Measurements from ENCODE around the gene PTPRM. TPM values are rescaled to one million over a fixed set of nuclear protein-coding genes. Genes with fewer than 3 reads are reported as not detected.

The PTPRM gene
- total RNA-seq, 1 experiment from 2014 or later = 6.2 TPM

DNA sequence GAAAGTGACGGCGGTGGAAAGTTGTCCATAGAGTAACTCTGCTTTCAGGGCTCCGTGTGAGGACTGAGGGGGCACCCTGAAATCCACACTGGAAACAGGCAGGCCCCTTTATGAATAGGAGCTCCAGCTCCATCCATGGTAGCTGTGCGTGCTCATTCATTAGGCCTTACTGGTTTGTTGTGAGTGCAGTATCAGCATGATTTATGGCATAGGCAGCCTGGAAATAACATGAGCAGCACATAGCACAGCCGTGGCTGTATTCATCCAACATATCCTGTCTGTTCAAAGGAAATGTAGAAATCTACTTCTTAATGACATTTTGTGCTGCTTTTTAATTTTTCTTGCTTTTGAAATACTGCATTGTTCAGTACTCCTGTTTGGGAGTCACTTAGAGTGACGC lies 627.3 kb downstream of the PTPRM start:
- H3K23me2 ChIP-seq (ENCODE audit: insufficient read length, low read depth, low read length, poor library complexity, severe bottlenecking) = no peaks in the 10 kb centered on the region
- no peak overlapping the region for H2BK12ac ChIP-seq (ENCODE audit: insufficient read length, low read depth, low read length)
- TF ChIP-seq, protein P1, sequence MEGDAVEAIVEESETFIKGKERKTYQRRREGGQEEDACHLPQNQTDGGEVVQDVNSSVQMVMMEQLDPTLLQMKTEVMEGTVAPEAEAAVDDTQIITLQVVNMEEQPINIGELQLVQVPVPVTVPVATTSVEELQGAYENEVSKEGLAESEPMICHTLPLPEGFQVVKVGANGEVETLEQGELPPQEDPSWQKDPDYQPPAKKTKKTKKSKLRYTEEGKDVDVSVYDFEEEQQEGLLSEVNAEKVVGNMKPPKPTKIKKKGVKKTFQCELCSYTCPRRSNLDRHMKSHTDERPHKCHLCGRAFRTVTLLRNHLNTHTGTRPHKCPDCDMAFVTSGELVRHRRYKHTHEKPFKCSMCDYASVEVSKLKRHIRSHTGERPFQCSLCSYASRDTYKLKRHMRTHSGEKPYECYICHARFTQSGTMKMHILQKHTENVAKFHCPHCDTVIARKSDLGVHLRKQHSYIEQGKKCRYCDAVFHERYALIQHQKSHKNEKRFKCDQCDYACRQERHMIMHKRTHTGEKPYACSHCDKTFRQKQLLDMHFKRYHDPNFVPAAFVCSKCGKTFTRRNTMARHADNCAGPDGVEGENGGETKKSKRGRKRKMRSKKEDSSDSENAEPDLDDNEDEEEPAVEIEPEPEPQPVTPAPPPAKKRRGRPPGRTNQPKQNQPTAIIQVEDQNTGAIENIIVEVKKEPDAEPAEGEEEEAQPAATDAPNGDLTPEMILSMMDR (conservative IDR thresholded peaks at IDR 0.05) = no peak
- no peak overlapping the region for H2BK5ac ChIP-seq (ENCODE audit: insufficient read length, low read length)
- DNase-seq = no peak
- no peak overlapping the region for H3T11ph ChIP-seq (ENCODE audit: low read length)
- no peaks in the 10 kb centered on the region for H3K79me1 ChIP-seq (ENCODE audit: insufficient read depth, low read depth, low read length, poor library complexity, severe bottlenecking)
- no peak overlapping the region for H4K91ac ChIP-seq (ENCODE audit: insufficient read length, low read depth, low read length)
- H4K8ac ChIP-seq (replicated peaks; ENCODE audit: insufficient read length, low read depth, low read length) = no peak overlapping the region
- H3K23ac ChIP-seq (ENCODE audit: insufficient read length, low read depth, low read length) = no peak overlapping the region
- H2BK15ac ChIP-seq (ENCODE audit: low read depth, low read length) = no peak overlapping the region
- no CpG with 5 or more reads among the region's 6 CpGs for WGBS (ENCODE audit: extremely low coverage, insufficient read length, low lambda C conversion rate)
- no peak overlapping the region for H3K14ac ChIP-seq (ENCODE audit: insufficient read depth, low read length)
- H3K9me3 Mint-ChIP-seq = no peaks in the 10 kb centered on the region
- H3K4ac ChIP-seq (ENCODE audit: low read depth, low read length) = no peak overlapping the region
- H3K56ac ChIP-seq (ENCODE audit: insufficient read length, low read depth, low read length) = no peak overlapping the region
- no peak overlapping the region for H3K18ac ChIP-seq (ENCODE audit: insufficient read length, low read depth, low read length)
- peaks cover 2 to 3% of the 10 kb centered on the region in 2 experiments; a peak in 1 of 4 replicates for H3K4me1 Mint-ChIP-seq
- H3K27ac Mint-ChIP-seq = no peak overlapping the region
- no peak overlapping the region for H3K4me3 Mint-ChIP-seq
- no peaks in the 10 kb centered on the region for H3K27me3 ChIP-seq (ENCODE audit: insufficient read depth, low read length)
- H3K9ac ChIP-seq (ENCODE audit: extremely low read depth, insufficient read length, low read length) = no peak overlapping the region
- no peaks in the 10 kb centered on the region for H4K20me1 ChIP-seq (ENCODE audit: control insufficient read depth, insufficient read depth, insufficient read length)
- no peaks in the 10 kb centered on the region; the same call in 1 of the 2 replicates for H3K27me3 Mint-ChIP-seq (ENCODE audit: low read depth)
- no peak overlapping the region for H3K27ac ChIP-seq (ENCODE audit: insufficient read length, low read depth, low read length)
- H2AFZ ChIP-seq (ENCODE audit: low read length) = no peak overlapping the region
- no peak overlapping the region for H2BK120ac ChIP-seq (ENCODE audit: low read depth, low read length, poor library complexity, severe bottlenecking)
- no peaks in the 10 kb centered on the region for H3K4me1 ChIP-seq (ENCODE audit: insufficient read depth, low read length)
- no peaks in the 10 kb centered on the region for H3K36me3 Mint-ChIP-seq (ENCODE audit: insufficient read depth in 1 of 3, low read depth in 3 of 3)
- no peaks in the 10 kb centered on the region for H3K9me3 ChIP-seq (ENCODE audit: control insufficient read depth, low read depth, low read length)
- no peak overlapping the region for H3K4me2 ChIP-seq (ENCODE audit: insufficient read depth, insufficient read length, low read length)
- H2BK20ac ChIP-seq (ENCODE audit: low read depth, low read length, poor library complexity, severe bottlenecking) = no peak overlapping the region
- no peak overlapping the region for H2AK5ac ChIP-seq (ENCODE audit: insufficient read length, low read length)
- H3K79me2 ChIP-seq (ENCODE audit: insufficient read depth, low read length) = no peaks in the 10 kb centered on the region
- H4K5ac ChIP-seq (ENCODE audit: insufficient read length, low read depth, low read length) = no peak overlapping the region
